DOHH2 (cell line): ENCODE data around the gene DRC3.

Experiments
- H3F3A ChIP-seq: fragments of 200-600 bp; sonication (generic), shearing (Covaris generic); 2 replicates; pipeline ENCODE4 v1.6.0; 2016; ENCODE audit warnings: antibody characterized with exemption, mild to moderate bottlenecking; ENCODE audit not compliant: control insufficient read depth, insufficient read depth
- H3K27ac ChIP-seq: fragments of 200-600 bp; sonication (generic); 2 replicates; pipeline ENCODE4 v1.5.1; 2014; ENCODE audit warnings: low read depth, mild to moderate bottlenecking, low read length, moderate library complexity
- H3K27me3 ChIP-seq: fragments of 200-600 bp; sonication (generic); 2 replicates; pipeline ENCODE4 v1.6.1; 2014; ENCODE audit warnings: mild to moderate bottlenecking, low read length, mixed read lengths; ENCODE audit not compliant: control insufficient read depth
- H3K36me3 ChIP-seq: fragments of 200-600 bp; sonication (generic); 2 replicates; pipeline ENCODE4 v1.6.1; 2014; ENCODE audit warnings: mild to moderate bottlenecking, low read length, moderate library complexity, mixed read lengths; ENCODE audit not compliant: control insufficient read depth
- H3K4me1 ChIP-seq: fragments of 200-600 bp; sonication (generic); 2 replicates; pipeline ENCODE4 v1.6.1; 2014; ENCODE audit warnings: mild to moderate bottlenecking, low read length, mixed read lengths; ENCODE audit not compliant: control insufficient read depth
- H3K4me2 ChIP-seq: fragments of 200-600 bp; sonication (generic); 2 replicates; pipeline ENCODE4 v1.6.0; 2014; ENCODE audit warnings: mild to moderate bottlenecking, low read length, moderate library complexity
- H3K4me3 ChIP-seq: fragments of 200-600 bp; sonication (generic); 2 replicates; pipeline ENCODE4 v1.5.1; 2014; ENCODE audit warnings: mild to moderate bottlenecking, low read length, mixed read lengths
- H3K79me2 ChIP-seq: fragments of 200-600 bp; sonication (generic); 2 replicates; pipeline ENCODE4 v1.6.1; 2014; ENCODE audit warnings: mild to moderate bottlenecking, low read length, mixed read lengths; ENCODE audit not compliant: control insufficient read depth
- H3K9me2 ChIP-seq: fragments of 200-600 bp; sonication (generic); replicated peaks from 2 replicates; pipeline ENCODE4 v1.6.1; 2014; ENCODE audit warnings: mild to moderate bottlenecking, low read length, mixed read lengths; ENCODE audit not compliant: control insufficient read depth
- H3K9me3 ChIP-seq: fragments of 200-600 bp; sonication (generic); 2 replicates; pipeline ENCODE4 v1.6.1; 2014; ENCODE audit warnings: antibody characterized with exemption, low read length, mixed read lengths; ENCODE audit not compliant: control insufficient read depth, insufficient read depth
- H4K20me1 ChIP-seq: fragments of 200-600 bp; sonication (generic); 2 replicates; pipeline ENCODE4 v1.6.0; 2014; ENCODE audit warnings: low read depth, mild to moderate bottlenecking, antibody characterized with exemption, low read length, moderate library complexity; ENCODE audit not compliant: control insufficient read depth, insufficient read depth
- CTCF ChIP-seq: fragments of 200-600 bp; sonication (generic); IDR thresholded peaks from one replicate; pipeline ENCODE4 v1.5.1; 2014; ENCODE audit warnings: antibody characterized with exemption, mild to moderate bottlenecking, low read depth, low read length; ENCODE audit not compliant: poor library complexity, severe bottlenecking
- EZH2phosphoT487 ChIP-seq: fragments of 200-600 bp; sonication (generic); IDR thresholded peaks from 2 replicates; pipeline ENCODE4 v1.6.1; 2017; ENCODE audit warnings: borderline replicate concordance, mild to moderate bottlenecking, antibody characterized with exemption, low read length, moderate library complexity, mixed read lengths

Gene DRC3

GRCh38 chr17:18015593-18015992, 42.9 kb downstream of the DRC3 start:
- TF ChIP-seq CTCF (no peak), EZH2phosphoT487 (no peak)
- Histone ChIP-seq H3K9me2 (no peaks in the 10 kb centered on the region), H3K36me3 (peaks cover 5% of the 10 kb centered on the region; the same call in 1 of the 2 replicates), H3K4me1 (no peaks in the 10 kb centered on the region), H4K20me1 (no peaks in the 10 kb centered on the region), H3K79me2 (no peaks in the 10 kb centered on the region), H3K9me3 (no peaks in the 10 kb centered on the region), H3K4me3 (no peak overlapping the region), H3K4me2 (no peak overlapping the region), H3K27me3 (no peaks in the 10 kb centered on the region), H3F3A (no peaks in the 10 kb centered on the region), H3K27ac (no peak overlapping the region)

GRCh38 chr17:18016426-18016825, 43.8 kb downstream of the DRC3 start:
- H3K9me3 ChIP-seq = no peaks in the 10 kb centered on the region
- no peaks in the 10 kb centered on the region for H3K9me2 ChIP-seq
- H3K4me1 ChIP-seq = no peaks in the 10 kb centered on the region
- no peak for TF ChIP-seq EZH2phosphoT487
- TF ChIP-seq CTCF = no peak
- no peak overlapping the region for H3K4me2 ChIP-seq
- H3K27me3 ChIP-seq = no peaks in the 10 kb centered on the region
- no peaks in the 10 kb centered on the region for H3K79me2 ChIP-seq
- H4K20me1 ChIP-seq = no peaks in the 10 kb centered on the region
- H3K36me3 ChIP-seq = peaks cover 8% of the 10 kb centered on the region
- no peak overlapping the region for H3K27ac ChIP-seq
- no peaks in the 10 kb centered on the region for H3F3A ChIP-seq
- no peak overlapping the region for H3K4me3 ChIP-seq

GRCh38 chr17:18017958-18018357, 45.3 kb downstream of the DRC3 start:
- Histone ChIP-seq H3K27ac (no peak overlapping the region), H3K4me1 (no peaks in the 10 kb centered on the region), H3K9me2 (no peaks in the 10 kb centered on the region), H4K20me1 (no peaks in the 10 kb centered on the region), H3K36me3 (peaks cover 13% of the 10 kb centered on the region), H3K4me3 (no peak overlapping the region), H3K9me3 (no peaks in the 10 kb centered on the region), H3K79me2 (no peaks in the 10 kb centered on the region), H3F3A (no peaks in the 10 kb centered on the region), H3K27me3 (no peaks in the 10 kb centered on the region), H3K4me2 (no peak overlapping the region)
- TF ChIP-seq EZH2phosphoT487 = no peak
- TF ChIP-seq CTCF = no peak
